ENCODE results near the gene TFAP2C.

The TFAP2C gene

GRCh38 chr20:56605261-56605996 lies 23.7 kb upstream of the TFAP2C start:
- no peak overlapping the region for H3K27ac ChIP-seq (replicated peaks)
- H3K27me3 ChIP-seq (ENCODE audit: insufficient read depth, poor library complexity, severe bottlenecking), result no peaks in the 10 kb centered on the region
- DNase-seq (ENCODE audit: low read depth in 1 of 2, low spot score in 1 of 2), result no peak
- no peak for TF ChIP-seq SPI1 (IDR thresholded peaks at IDR 0.05; ENCODE audit: borderline replicate concordance, low read depth)
- no peak for TF ChIP-seq REST (IDR thresholded peaks at IDR 0.05; ENCODE audit: insufficient replicate concordance, low read depth)
- TF ChIP-seq CTCF (IDR thresholded peaks at IDR 0.05; ENCODE audit: insufficient read depth, low read length), result no peak
- no peak for TF ChIP-seq GABPA (IDR thresholded peaks at IDR 0.05; ENCODE audit: low read depth)
- no peak for TF ChIP-seq POLR2AphosphoS5 (IDR thresholded peaks at IDR 0.05; ENCODE audit: low read depth)
- H3K4me3 ChIP-seq (replicated peaks; ENCODE audit: insufficient read depth, low read length), result no peak overlapping the region

- H3K27me3 ChIP-seq (ENCODE audit: insufficient read depth, poor library complexity, severe bottlenecking), result no peaks in the 10 kb centered on the region
- no peak overlapping the region for H3K4me3 ChIP-seq (replicated peaks; ENCODE audit: insufficient read depth, low read length)
- DNase-seq (ENCODE audit: low read depth in 1 of 2, low spot score in 1 of 2), result no peak
- no peak overlapping the region for H3K27ac ChIP-seq (replicated peaks)
- no peak for TF ChIP-seq SPI1 (IDR thresholded peaks at IDR 0.05; ENCODE audit: borderline replicate concordance, low read depth)
- no peak for TF ChIP-seq REST (IDR thresholded peaks at IDR 0.05; ENCODE audit: insufficient replicate concordance, low read depth)
- no peak for TF ChIP-seq GABPA (IDR thresholded peaks at IDR 0.05; ENCODE audit: low read depth)
- TF ChIP-seq CTCF (IDR thresholded peaks at IDR 0.05; ENCODE audit: insufficient read depth, low read length), result no peak
- no peak for TF ChIP-seq POLR2AphosphoS5 (IDR thresholded peaks at IDR 0.05; ENCODE audit: low read depth)
These were observed 22.7 kb upstream of the TFAP2C start for GRCh38 chr20:56606174-56606945.

- Histone ChIP-seq H3K4me3 (replicated peaks; ENCODE audit: insufficient read depth, low read length) (no peak overlapping the region), H3K27ac (replicated peaks) (no peak overlapping the region), H3K27me3 (ENCODE audit: insufficient read depth, poor library complexity, severe bottlenecking) (no peaks in the 10 kb centered on the region)
- TF ChIP-seq GABPA (IDR thresholded peaks at IDR 0.05; ENCODE audit: low read depth), result no peak
- no peak for TF ChIP-seq POLR2AphosphoS5 (IDR thresholded peaks at IDR 0.05; ENCODE audit: low read depth)
- TF ChIP-seq SPI1 (IDR thresholded peaks at IDR 0.05; ENCODE audit: borderline replicate concordance, low read depth), result no peak
- TF ChIP-seq REST (IDR thresholded peaks at IDR 0.05; ENCODE audit: insufficient replicate concordance, low read depth), result no peak
- TF ChIP-seq CTCF (IDR thresholded peaks at IDR 0.05; ENCODE audit: insufficient read depth, low read length), result no peak
- DNase-seq (ENCODE audit: low read depth in 1 of 2, low spot score in 1 of 2), result no peak
These were observed 21.9 kb upstream of the TFAP2C start for GRCh38 chr20:56607061-56607704.
